CD4-positive, CD25-positive, alpha-beta regulatory T cell (primary cell): ENCODE measurements around the gene GMDS. TPM values are rescaled to one million over a fixed set of nuclear protein-coding genes. Genes with fewer than 3 reads are reported as not detected.

ENCODE experiments used
- ATAC-seq, 2 donors: fragments of 150-1000 bp; cut with Tn5 transposase; one replicate each; pipeline ENCODE4 v1.10.0; 2021; ENCODE audit warnings: low read depth in 2 of 2, moderate number of reproducible peaks in 2 of 2, moderate library complexity in 1 of 2
- DNase-seq, 3 donors: peaks; one replicate each; pipeline versions ENCODE4 v3.0.0 to v3.0.0-alpha.2; 2012 to 2022; ENCODE audit warnings: mixed read lengths in 1 of 3
- H3K27ac ChIP-seq: one replicate; pipeline ENCODE4 v1.7.0; 2013; ENCODE audit warnings: mild to moderate bottlenecking, low read length; ENCODE audit not compliant: insufficient read depth, poor library complexity, severe bottlenecking
- H3K27me3 ChIP-seq: one replicate; pipeline ENCODE4 v1.7.0; 2013; ENCODE audit warnings: low read length; ENCODE audit not compliant: control insufficient read depth, insufficient read depth
- H3K36me3 ChIP-seq: one replicate; pipeline ENCODE4 v1.7.0; 2013; ENCODE audit warnings: mild to moderate bottlenecking, low read length, moderate library complexity; ENCODE audit not compliant: control insufficient read depth, insufficient read depth
- H3K4me1 ChIP-seq: 2 replicates; pipeline ENCODE4 v1.7.0; 2013; ENCODE audit warnings: mild to moderate bottlenecking, low read length; ENCODE audit not compliant: insufficient read depth, control insufficient read depth, poor library complexity, severe bottlenecking
- H3K4me3 ChIP-seq: one replicate; pipeline ENCODE4 v1.7.0; 2013; ENCODE audit warnings: low read depth, mild to moderate bottlenecking, low read length, moderate library complexity
- H3K9me3 ChIP-seq, 2 experiments: 1 replicate in 1 of 2; 2 replicates in 1 of 2; pipeline ENCODE4 v1.7.0; 2013; ENCODE audit warnings: low read length in 2 of 2, mild to moderate bottlenecking in 1 of 2, moderate library complexity in 1 of 2; ENCODE audit not compliant: control insufficient read depth in 2 of 2
- H3K27ac Mint-ChIP-seq, 3 donors: one replicate each; pipeline ENCODE4 v1.8.0; 2020 to 2022; ENCODE audit warnings: mild to moderate bottlenecking in 3 of 3, mixed read lengths in 3 of 3, moderate library complexity in 2 of 3
- H3K27me3 Mint-ChIP-seq: one replicate; pipeline ENCODE4 v1.8.0; 2022; ENCODE audit warnings: mild to moderate bottlenecking, mixed read lengths
- H3K36me3 Mint-ChIP-seq: one replicate; pipeline ENCODE4 v1.8.0; 2020; ENCODE audit warnings: mixed read lengths
- H3K4me1 Mint-ChIP-seq, 4 donors: one replicate each; pipeline ENCODE4 v1.8.0; 2020 to 2022; ENCODE audit warnings: mixed read lengths in 4 of 4, mild to moderate bottlenecking in 1 of 4
- H3K4me3 Mint-ChIP-seq, 4 donors: one replicate each; pipeline ENCODE4 v1.8.0; 2020 to 2022; ENCODE audit warnings: mild to moderate bottlenecking in 4 of 4, mixed read lengths in 4 of 4, moderate library complexity in 3 of 4
- H3K9me3 Mint-ChIP-seq, 7 donors: one replicate each; pipeline ENCODE4 v1.8.0; 2020 to 2022; ENCODE audit warnings: mixed read lengths in 7 of 7, mild to moderate bottlenecking in 3 of 7, moderate library complexity in 2 of 7
- polyA plus RNA-seq, 4 donors: library from polyadenylated mRNA; unstranded; fragments of 300-500 nt; fragmentation: Illumina TruSeq; gene quantifications; one replicate each; pipeline ENCODE4 v1.2.3, GENCODE V29; 2021
- total RNA-seq: library from RNA; stranded (reverse); gene quantifications from one replicate; pipeline ENCODE4 v1.2.3, GENCODE V29; 2022

Gene GMDS
- total and polyA plus RNA-seq, 5 donors from 2014 or later, result 17.5 to 23.9 (median 20.2) TPM

DNA sequence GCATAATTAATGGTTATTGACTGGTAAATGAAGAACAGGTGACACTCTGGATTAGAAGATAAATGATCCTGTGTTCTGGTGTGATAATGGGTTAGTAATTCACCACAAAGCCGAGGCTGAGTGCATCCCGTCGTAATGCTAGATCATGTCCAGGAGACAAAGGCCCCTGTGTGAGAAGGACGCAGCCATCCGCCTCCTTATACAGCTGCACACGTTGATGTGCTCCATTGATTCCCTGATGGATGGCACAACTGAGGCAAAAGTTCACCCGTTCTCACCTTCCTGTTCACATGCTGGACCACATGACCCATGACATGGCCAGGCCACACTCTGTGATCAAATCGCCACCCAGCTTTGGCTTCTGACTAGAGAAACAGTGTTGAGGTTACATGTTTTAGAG is 499.6 kb downstream of the GMDS start:
- Mint-ChIP-seq H3K4me1 (peaks cover 0 to 4% (median 0%) of the 10 kb centered on the region in 4 donors), H3K27me3 (no peaks in the 10 kb centered on the region)

DNA sequence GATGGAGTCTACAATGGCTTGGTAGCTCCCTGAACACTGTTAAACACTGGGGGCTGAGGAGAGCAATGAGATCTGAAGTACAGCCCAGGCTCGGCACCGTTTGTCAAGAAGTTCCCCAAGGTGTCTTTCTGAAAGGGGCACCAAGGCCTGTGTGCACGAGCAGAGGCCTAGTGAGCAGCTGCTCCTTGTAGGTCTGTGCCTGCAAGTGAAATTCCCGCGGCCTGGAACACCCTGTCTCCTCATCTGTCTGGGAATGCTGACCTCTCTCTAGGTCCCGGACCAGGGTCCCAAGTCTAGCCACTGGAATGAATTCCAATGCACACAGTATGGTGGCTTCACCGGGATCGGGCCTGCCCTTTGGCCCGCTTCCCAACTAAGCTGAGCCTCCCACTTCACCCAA is 500.9 kb downstream of the GMDS start:
- H3K9me3 ChIP-seq, result no peaks in the 10 kb centered on the region
- no peaks in the 10 kb centered on the region for H3K27me3 ChIP-seq
- H3K4me1 ChIP-seq, result no peaks in the 10 kb centered on the region
- no peaks in the 10 kb centered on the region for H3K9me3 Mint-ChIP-seq
- peaks cover 0 to 4% (median 0%) of the 10 kb centered on the region in 4 donors for H3K4me1 Mint-ChIP-seq
- H3K27ac Mint-ChIP-seq, result no peak overlapping the region
- H3K36me3 ChIP-seq, result no peaks in the 10 kb centered on the region
- peaks cover 13% of the 10 kb centered on the region for H3K36me3 Mint-ChIP-seq
- no peak overlapping the region for H3K27ac ChIP-seq
- ATAC-seq (no peak), DNase-seq (no peak)
- H3K4me3 Mint-ChIP-seq, result no peak overlapping the region
- no peak overlapping the region for H3K4me3 ChIP-seq
- H3K27me3 Mint-ChIP-seq, result no peaks in the 10 kb centered on the region

More for the DNA sequence above, 499.6 kb downstream of the GMDS start:
- DNase-seq (no peak), ATAC-seq (no peak)
- H3K36me3 ChIP-seq, result no peaks in the 10 kb centered on the region
- H3K27me3 ChIP-seq, result no peaks in the 10 kb centered on the region
- H3K4me1 ChIP-seq, result no peaks in the 10 kb centered on the region
- peaks cover 11% of the 10 kb centered on the region for H3K36me3 Mint-ChIP-seq
- H3K9me3 Mint-ChIP-seq, result no peaks in the 10 kb centered on the region
- H3K27ac ChIP-seq, result no peak overlapping the region
- no peak overlapping the region for H3K27ac Mint-ChIP-seq
- no peaks in the 10 kb centered on the region for H3K9me3 ChIP-seq
- H3K4me3 ChIP-seq, result no peak overlapping the region
- H3K4me3 Mint-ChIP-seq, result no peak overlapping the region

DNA sequence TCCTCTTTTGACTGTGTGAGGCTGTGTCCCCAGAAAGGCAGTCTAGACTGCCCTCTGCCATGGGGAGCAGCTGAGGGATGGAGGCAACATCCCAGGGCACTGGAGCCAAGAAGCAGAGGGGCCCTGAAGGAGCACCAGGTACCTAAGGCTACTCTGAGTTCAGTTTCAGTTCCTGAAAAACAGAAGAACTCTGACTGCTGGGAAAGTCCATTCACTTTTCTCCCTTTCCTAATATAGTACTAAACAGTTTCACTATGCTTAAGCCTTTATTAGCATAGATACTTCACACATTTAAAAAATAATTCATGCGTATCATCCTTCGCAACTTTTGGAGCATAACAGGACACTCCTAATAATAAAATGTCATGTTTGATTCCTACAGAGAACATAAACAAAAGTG is 505.7 kb downstream of the GMDS start:
- Histone ChIP-seq H3K4me3 (no peak overlapping the region), H3K27me3 (no peaks in the 10 kb centered on the region), H3K4me1 (no peaks in the 10 kb centered on the region), H3K9me3 (no peaks in the 10 kb centered on the region), H3K27ac (no peak overlapping the region), H3K36me3 (no peaks in the 10 kb centered on the region)
- Mint-ChIP-seq H3K4me3 (no peak overlapping the region), H3K27ac (no peak overlapping the region), H3K36me3 (peaks cover 13% of the 10 kb centered on the region), H3K27me3 (no peaks in the 10 kb centered on the region), H3K9me3 (no peaks in the 10 kb centered on the region), H3K4me1 (peaks cover 0 to 4% (median 0%) of the 10 kb centered on the region in 4 donors)
- DNase-seq (no peak), ATAC-seq (peak in 1 of 2 donors; percentile 22)

DNA sequence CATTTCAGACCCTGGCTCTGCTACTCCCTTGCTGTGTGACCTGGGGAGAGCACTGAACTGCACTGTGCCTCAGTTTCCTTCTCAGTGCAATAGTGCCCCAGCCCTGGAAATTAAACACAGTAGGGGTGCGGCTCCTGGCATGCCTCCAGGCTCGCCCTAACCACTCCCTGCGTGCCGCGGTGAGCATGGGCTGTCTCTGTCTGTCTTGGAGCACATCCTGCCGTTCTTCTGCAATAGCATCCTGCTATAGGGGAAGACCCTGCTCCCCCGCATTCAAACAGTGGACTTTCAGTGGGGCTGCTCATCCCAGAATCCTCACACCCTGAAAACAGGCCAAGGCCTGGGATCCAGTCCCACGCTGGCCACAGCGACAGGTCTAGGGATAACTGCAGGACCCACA is 506.2 kb downstream of the GMDS start:
- no peaks in the 10 kb centered on the region for H3K27me3 Mint-ChIP-seq
- no peak for DNase-seq
- no peak for ATAC-seq
- no peaks in the 10 kb centered on the region for H3K36me3 ChIP-seq
- H3K27me3 ChIP-seq, result no peaks in the 10 kb centered on the region
- no peak overlapping the region for H3K4me3 ChIP-seq
- H3K27ac Mint-ChIP-seq, result no peak overlapping the region
- no peaks in the 10 kb centered on the region for H3K4me1 ChIP-seq
- no peaks in the 10 kb centered on the region for H3K9me3 Mint-ChIP-seq
- H3K4me1 Mint-ChIP-seq, result peaks cover 0 to 4% (median 0%) of the 10 kb centered on the region in 4 donors
- no peak overlapping the region for H3K4me3 Mint-ChIP-seq
- H3K27ac ChIP-seq, result no peak overlapping the region
- H3K36me3 Mint-ChIP-seq, result peaks cover 13% of the 10 kb centered on the region
- H3K9me3 ChIP-seq, result no peaks in the 10 kb centered on the region

DNA sequence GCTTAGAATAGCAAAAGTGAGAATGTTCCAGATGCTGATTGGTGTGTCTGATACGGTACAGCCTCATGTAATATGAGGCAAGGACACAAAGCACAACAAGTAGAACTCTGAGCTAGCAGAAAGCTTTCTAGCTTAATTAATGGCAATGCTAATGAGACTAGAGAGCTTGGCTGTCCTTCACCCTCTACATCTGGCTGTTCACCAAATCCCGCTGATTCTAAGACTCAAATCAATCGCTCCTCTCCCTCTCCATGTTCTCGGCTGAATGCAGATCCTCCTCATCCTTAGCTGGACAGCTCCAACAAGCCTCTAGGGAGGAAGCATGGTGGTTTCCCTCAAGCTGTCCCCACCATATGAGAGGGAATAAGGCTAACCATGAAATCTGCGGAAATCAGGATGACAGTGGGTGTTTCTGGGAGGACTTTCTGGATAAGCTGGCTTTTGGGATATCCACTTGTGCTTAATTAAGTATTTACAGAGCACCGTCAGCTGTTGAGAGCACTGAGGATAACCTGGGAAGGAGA is 506.8 kb downstream of the GMDS start:
- DNase-seq (no peak), ATAC-seq (no peak)
- Histone ChIP-seq H3K27me3 (no peaks in the 10 kb centered on the region), H3K27ac (no peak overlapping the region), H3K36me3 (no peaks in the 10 kb centered on the region), H3K9me3 (no peaks in the 10 kb centered on the region), H3K4me1 (no peaks in the 10 kb centered on the region), H3K4me3 (no peak overlapping the region)
- Mint-ChIP-seq H3K4me3 (no peak overlapping the region), H3K27ac (no peak overlapping the region), H3K4me1 (peaks cover 0 to 4% (median 0%) of the 10 kb centered on the region in 4 donors), H3K9me3 (no peaks in the 10 kb centered on the region), H3K27me3 (no peaks in the 10 kb centered on the region), H3K36me3 (peaks cover 13% of the 10 kb centered on the region)

DNA sequence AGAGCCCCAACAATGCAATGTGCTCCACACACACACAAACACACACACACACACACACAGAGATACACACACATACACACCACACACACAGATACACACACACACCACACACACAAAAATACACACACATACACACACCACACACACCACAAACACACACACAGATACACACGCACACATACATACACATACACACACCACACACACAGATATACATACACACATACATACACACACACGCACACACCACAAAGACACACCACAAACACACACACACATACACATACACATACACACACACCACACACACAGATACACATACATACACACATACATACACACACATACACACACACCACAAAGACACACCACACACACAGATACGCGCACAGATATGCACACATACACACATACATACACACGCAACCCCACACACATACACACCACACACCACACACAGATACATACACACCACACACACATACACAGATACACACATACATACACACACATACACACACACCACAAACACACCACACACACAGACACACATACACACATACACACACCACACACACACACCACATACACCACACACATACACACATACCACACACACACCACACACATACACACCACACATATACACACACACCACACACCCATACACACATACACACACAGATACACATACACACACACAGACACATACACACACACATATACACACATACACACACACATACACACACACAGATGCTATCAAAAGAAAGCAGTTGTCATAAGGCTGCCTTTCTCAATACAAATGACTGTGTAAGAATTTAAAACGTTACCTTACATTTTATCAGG is 507.7 kb downstream of the GMDS start:
- H3K27me3 Mint-ChIP-seq, result no peaks in the 10 kb centered on the region
- no peaks in the 10 kb centered on the region for H3K4me1 ChIP-seq
- no peak overlapping the region for H3K4me3 ChIP-seq
- peaks cover 13% of the 10 kb centered on the region for H3K36me3 Mint-ChIP-seq
- H3K4me1 Mint-ChIP-seq, result peaks cover 0 to 4% (median 0%) of the 10 kb centered on the region in 4 donors
- H3K27ac ChIP-seq, result no peak overlapping the region
- no peaks in the 10 kb centered on the region for H3K9me3 ChIP-seq
- no peak overlapping the region for H3K27ac Mint-ChIP-seq
- H3K36me3 ChIP-seq, result no peaks in the 10 kb centered on the region
- ATAC-seq (no peak), DNase-seq (no peak)
- no peaks in the 10 kb centered on the region for H3K9me3 Mint-ChIP-seq
- no peaks in the 10 kb centered on the region for H3K27me3 ChIP-seq
- no peak overlapping the region for H3K4me3 Mint-ChIP-seq

DNA sequence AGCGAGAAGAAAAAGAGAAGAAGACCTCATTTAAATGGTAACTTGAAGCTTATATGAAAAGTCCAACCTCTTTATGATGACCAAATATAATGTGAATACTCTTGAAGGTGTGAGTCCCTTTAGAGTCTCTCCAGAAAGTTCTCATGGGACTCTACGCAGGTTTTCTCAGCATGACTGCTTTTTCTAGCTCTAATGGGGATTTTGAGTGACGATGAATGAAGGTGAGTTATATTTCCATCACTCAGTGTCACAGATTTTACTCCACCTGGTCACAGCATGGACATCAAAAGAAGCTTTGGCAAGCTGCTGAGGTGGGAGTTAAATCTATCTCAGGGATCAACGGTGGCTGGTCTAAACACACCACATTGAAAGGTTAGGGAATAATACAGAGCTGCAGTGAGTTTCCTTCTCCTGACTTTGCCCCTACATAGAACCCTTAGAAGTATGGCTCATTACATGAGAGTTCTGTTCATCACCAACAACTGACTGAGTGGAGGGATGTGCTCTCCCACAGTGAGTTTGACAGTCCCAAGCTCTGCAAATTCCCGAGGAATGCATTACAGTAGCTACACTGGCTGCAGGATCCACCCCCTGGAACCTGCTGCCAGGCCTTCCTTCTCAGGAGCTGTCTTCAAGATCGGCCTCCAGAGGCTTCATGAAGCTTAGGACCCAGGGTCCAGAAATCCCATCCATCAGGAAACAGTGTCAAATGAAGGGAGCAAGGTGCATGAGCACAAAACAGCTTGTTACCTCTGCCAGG is 508.9 kb downstream of the GMDS start:
- H3K9me3 Mint-ChIP-seq, result no peaks in the 10 kb centered on the region
- ATAC-seq, result no peak
- Histone ChIP-seq H3K9me3 (no peaks in the 10 kb centered on the region), H3K4me3 (no peak overlapping the region), H3K4me1 (no peaks in the 10 kb centered on the region), H3K27me3 (no peaks in the 10 kb centered on the region), H3K27ac (no peak overlapping the region), H3K36me3 (no peaks in the 10 kb centered on the region)
- peaks cover 10% of the 10 kb centered on the region for H3K36me3 Mint-ChIP-seq
- H3K27me3 Mint-ChIP-seq, result no peaks in the 10 kb centered on the region
- H3K4me3 Mint-ChIP-seq, result no peak overlapping the region
- no peak for DNase-seq
- no peaks in the 10 kb centered on the region for H3K4me1 Mint-ChIP-seq
- H3K27ac Mint-ChIP-seq, result no peak overlapping the region
